GM18502 (cell line): ENCODE data around the gene RFPL4A.

Experiments
- ATAC-seq: cut with Tn5 transposase; IDR thresholded peaks from one replicate; pipeline ENCODE4 v1.9.1; 2021; ENCODE audit warnings: mild to moderate bottlenecking; ENCODE audit not compliant: unreplicated experiment, poor library complexity

RFPL4A gene

DNA sequence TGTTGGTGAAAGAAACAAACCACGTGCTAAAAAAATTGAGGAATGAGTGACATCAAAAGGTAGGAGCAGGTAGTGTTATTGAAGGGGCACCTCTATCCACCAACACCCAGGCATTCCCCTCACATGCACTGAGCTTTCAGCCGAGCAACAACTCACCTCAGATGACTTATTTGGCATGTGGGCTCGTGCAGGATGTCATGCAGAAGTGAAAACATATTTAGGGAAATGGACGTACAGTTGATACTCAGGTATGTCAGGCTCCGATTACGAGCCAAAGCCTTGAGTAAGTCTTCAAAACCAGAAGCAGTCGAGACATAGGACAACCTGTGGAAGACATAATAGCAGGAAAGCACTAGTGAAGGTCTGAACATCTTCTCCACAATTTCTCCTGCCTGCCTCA, 42.5 kb downstream of the RFPL4A start:
- ATAC-seq, result no peak

DNA sequence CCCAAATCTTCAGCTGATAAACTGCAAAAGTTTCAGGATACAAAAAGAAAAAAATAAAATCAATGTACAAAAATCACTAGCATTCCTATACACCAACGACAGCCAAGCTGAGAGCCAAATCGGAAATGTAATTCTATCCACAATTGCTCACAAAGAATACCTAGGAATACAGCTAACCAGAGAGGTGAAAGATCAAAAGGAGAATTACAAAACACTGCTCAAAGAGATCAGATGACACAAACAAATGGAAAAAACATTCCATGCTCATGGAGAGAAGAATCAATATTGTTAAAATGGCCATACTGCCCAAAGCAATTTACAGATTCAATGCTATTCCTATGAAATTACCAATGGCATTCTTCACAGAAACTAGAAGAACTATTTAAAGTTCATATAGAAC, 43.4 kb downstream of the RFPL4A start:
- no peak for ATAC-seq

DNA sequence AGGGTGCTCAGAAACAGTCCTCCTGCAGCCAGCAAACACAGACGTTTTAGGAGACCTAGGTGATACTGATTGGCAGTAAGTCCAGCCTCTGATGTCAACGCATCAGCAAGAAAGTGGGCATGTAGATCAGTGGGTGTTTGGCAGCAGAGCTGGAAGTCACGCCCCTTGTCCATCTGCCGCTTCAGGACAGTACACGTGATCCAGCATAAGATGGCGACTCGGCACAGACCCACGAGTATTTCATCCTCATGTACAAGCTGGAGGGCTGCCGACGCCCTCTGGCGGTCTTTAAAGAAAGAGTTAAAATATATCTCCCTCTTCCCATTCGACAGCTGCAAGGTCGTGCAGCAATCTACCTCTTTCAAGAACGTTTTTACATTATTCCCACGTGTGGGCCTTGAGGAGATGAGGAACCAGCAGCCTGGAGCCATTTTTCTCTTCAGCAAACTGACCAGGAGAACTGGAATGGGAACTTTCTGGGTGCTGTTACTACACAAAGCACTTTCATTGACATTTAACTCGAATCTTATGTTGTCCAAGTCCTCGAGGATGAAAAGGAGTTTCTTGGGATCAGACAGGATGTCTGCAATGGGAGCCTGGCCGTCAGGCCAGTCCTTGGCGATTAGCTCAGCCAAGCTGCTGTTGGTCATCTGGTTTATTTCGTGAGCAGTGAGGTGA, 50.6 kb downstream of the RFPL4A start:
- no peak for ATAC-seq

DNA sequence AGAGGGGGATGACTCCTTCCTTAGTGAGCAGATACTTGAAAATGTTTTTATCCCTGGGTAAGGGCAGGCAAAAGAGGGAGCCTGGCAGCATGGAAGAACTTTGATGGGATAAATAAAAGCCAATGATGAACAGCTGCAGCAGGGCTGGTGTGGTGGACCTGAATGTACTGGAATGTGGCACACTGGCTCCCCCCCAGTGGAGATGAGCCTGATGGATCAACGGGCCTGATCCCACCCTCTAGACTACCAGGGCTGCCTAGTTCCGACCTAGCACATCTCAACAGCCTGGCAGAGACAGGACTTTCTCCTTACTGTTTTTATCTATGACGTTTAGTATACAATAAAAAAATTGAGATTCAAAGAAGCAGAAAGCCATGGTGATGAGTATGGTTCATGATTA, 52.4 kb downstream of the RFPL4A start:
- ATAC-seq, result no peak

- no peak for ATAC-seq
These were observed 53.6 kb downstream of the RFPL4A start for GRCh38 chr19:55812449-55812848.
